SK-N-SH treated with all-trans-retinoic acid at 6 μM for 48 hours (cell line): ENCODE measurements around the gene CFAP299.

ENCODE experiments used
- ATAC-seq: fragments of 200-7000 bp; cut with Tn5 transposase; 3 replicates; pipeline ENCODE4 v1.9.1; 2020; ENCODE audit warnings: mild to moderate bottlenecking, moderate library complexity
- ARNTL ChIP-seq: fragments of 450-650 bp; formaldehyde crosslinking; IDR thresholded peaks from 2 replicates; pipeline ENCODE4 v1.5.0; 2020; ENCODE audit warnings: low read depth, mild to moderate bottlenecking, moderate library complexity, borderline replicate concordance
- BACH2 ChIP-seq: fragments of 250-450 bp; sonication (Bioruptor Pico); IDR thresholded peaks from 2 replicates; pipeline ENCODE4 v1.9.0; 2021; ENCODE audit warnings: mild to moderate bottlenecking, borderline replicate concordance
- CREB5 ChIP-seq: fragments of 250-450 bp; sonication (Bioruptor Pico); IDR thresholded peaks from 2 replicates; pipeline ENCODE4 v1.5.1; 2020; ENCODE audit warnings: low read depth, mild to moderate bottlenecking, moderate library complexity
- CSDC2 ChIP-seq: fragments of 250-450 bp; sonication (Bioruptor Pico); IDR thresholded peaks from 2 replicates; pipeline ENCODE4 v1.5.0; 2020; ENCODE audit warnings: mild to moderate bottlenecking, moderate library complexity
- CSRNP3 ChIP-seq: fragments of 250-450 bp; sonication (Bioruptor Pico); IDR thresholded peaks from 2 replicates; pipeline ENCODE4 v1.5.1; 2021; ENCODE audit warnings: mild to moderate bottlenecking, moderate library complexity
- ESRRG ChIP-seq: fragments of 250-450 bp; sonication (Bioruptor Pico); IDR thresholded peaks from 2 replicates; pipeline ENCODE4 v1.6.1; 2021; ENCODE audit warnings: mild to moderate bottlenecking
- ISL1 ChIP-seq: fragments of 250-450 bp; sonication (Bioruptor Pico); IDR thresholded peaks from 2 replicates; pipeline ENCODE4 v2.1.2; 2022; ENCODE audit warnings: mild to moderate bottlenecking, moderate library complexity
- OSR1 ChIP-seq: fragments of 250-450 bp; sonication (Bioruptor Pico); IDR thresholded peaks from 2 replicates; pipeline ENCODE4 v1.8.0; 2022; ENCODE audit warnings: moderate library complexity, mild to moderate bottlenecking, inconsistent platforms
- PATZ1 ChIP-seq: fragments of 250-450 bp; sonication (Bioruptor Pico); IDR thresholded peaks from 2 replicates; pipeline ENCODE4 v1.8.0; 2020; ENCODE audit warnings: mild to moderate bottlenecking, moderate library complexity, borderline replicate concordance
- POU6F1 ChIP-seq: fragments of 250-450 bp; sonication (Bioruptor Pico); IDR thresholded peaks from 2 replicates; pipeline ENCODE4 v1.8.0; 2021; ENCODE audit warnings: low read depth, mild to moderate bottlenecking, moderate library complexity, borderline replicate concordance
- PPARA ChIP-seq: fragments of 250-450 bp; sonication (Bioruptor Pico); IDR thresholded peaks from 2 replicates; pipeline ENCODE4 v1.5.0; 2020; ENCODE audit warnings: mild to moderate bottlenecking, borderline replicate concordance
- RARB ChIP-seq: fragments of 250-450 bp; sonication (Bioruptor Pico); IDR thresholded peaks from 2 replicates; pipeline ENCODE4 v1.8.0; 2021; ENCODE audit warnings: mild to moderate bottlenecking, moderate library complexity
- SNAI2 ChIP-seq: fragments of 250-450 bp; sonication (Bioruptor Pico); IDR thresholded peaks from 2 replicates; pipeline ENCODE4 v1.5.0; 2020; ENCODE audit warnings: mild to moderate bottlenecking, moderate library complexity
- TCF4 ChIP-seq: fragments of 250-450 bp; sonication (Bioruptor Pico); IDR thresholded peaks from 2 replicates; pipeline ENCODE4 v1.8.0; 2021; ENCODE audit warnings: mild to moderate bottlenecking, moderate library complexity, borderline replicate concordance
- TOX ChIP-seq: fragments of 250-450 bp; sonication (Bioruptor Pico); IDR thresholded peaks from 2 replicates; pipeline ENCODE4 v1.8.0; 2021; ENCODE audit warnings: mild to moderate bottlenecking, moderate library complexity, borderline replicate concordance
- TSHZ2 ChIP-seq: fragments of 250-450 bp; sonication (Bioruptor Pico); IDR thresholded peaks from 2 replicates; pipeline ENCODE4 v1.5.0; 2020; ENCODE audit warnings: mild to moderate bottlenecking, moderate library complexity
- ZFP3 ChIP-seq: fragments of 250-450 bp; sonication (Bioruptor Pico); IDR thresholded peaks from 2 replicates; pipeline ENCODE4 v1.5.0; 2020; ENCODE audit warnings: mild to moderate bottlenecking, moderate library complexity
- ZNF565 ChIP-seq: fragments of 450-650 bp; formaldehyde crosslinking; conservative IDR thresholded peaks from 2 replicates; pipeline ENCODE4 v1.5.0; 2020; ENCODE audit warnings: low read depth, mild to moderate bottlenecking, moderate library complexity
- ZNF70 ChIP-seq: fragments of 450-650 bp; formaldehyde crosslinking; IDR thresholded peaks from 2 replicates; pipeline ENCODE4 v1.5.0; 2020; ENCODE audit warnings: mild to moderate bottlenecking, moderate library complexity

The CFAP299 gene

GRCh38 chr4:80331693-80332092 lies 3.8 kb upstream of the CFAP299 start (continued):
- TF ChIP-seq POU6F1 (CRISPR knock-in tag), result no peak

- no peak for TF ChIP-seq OSR1 (CRISPR knock-in tag)
- TF ChIP-seq ZNF565 (CRISPR knock-in tag), result no peak
- no peak for TF ChIP-seq PPARA
- no peak for TF ChIP-seq BACH2
- TF ChIP-seq CSRNP3 (CRISPR knock-in tag), result no peak
- TF ChIP-seq SNAI2, result no peak
- ATAC-seq, result no peak
These were observed 2.4 kb upstream of the CFAP299 start for GRCh38 chr4:80333121-80333520.

- ATAC-seq, result no peak
- TF ChIP-seq TSHZ2, result no peak
- TF ChIP-seq PPARA, result no peak
- no peak for TF ChIP-seq ARNTL (CRISPR knock-in tag)
- no peak for TF ChIP-seq ZNF70
- no peak for TF ChIP-seq TCF4 (CRISPR knock-in tag)
- no peak for TF ChIP-seq ZNF565 (CRISPR knock-in tag)
- TF ChIP-seq ESRRG (CRISPR knock-in tag), result no peak
- no peak for TF ChIP-seq CREB5 (CRISPR knock-in tag)
- no peak for TF ChIP-seq CSDC2
- no peak for TF ChIP-seq CSRNP3 (CRISPR knock-in tag)
- TF ChIP-seq TOX (CRISPR knock-in tag), result no peak
- TF ChIP-seq PATZ1 (CRISPR knock-in tag), result no peak
- TF ChIP-seq OSR1 (CRISPR knock-in tag), result no peak
- no peak for TF ChIP-seq ZFP3 (CRISPR knock-in tag)
- TF ChIP-seq RARB (CRISPR knock-in tag), result no peak
- no peak for TF ChIP-seq ISL1
- no peak for TF ChIP-seq SNAI2
These were observed 962 bp upstream of the CFAP299 start for GRCh38 chr4:80334568-80334967.

- ATAC-seq, result no peak
- TF ChIP-seq CSDC2, result no peak
- TF ChIP-seq RARB (CRISPR knock-in tag), result no peak
- no peak for TF ChIP-seq ZFP3 (CRISPR knock-in tag)
- TF ChIP-seq TSHZ2, result no peak
- no peak for TF ChIP-seq CREB5 (CRISPR knock-in tag)
- no peak for TF ChIP-seq CSRNP3 (CRISPR knock-in tag)
- no peak for TF ChIP-seq ARNTL (CRISPR knock-in tag)
- TF ChIP-seq OSR1 (CRISPR knock-in tag), result no peak
- no peak for TF ChIP-seq BACH2
These were observed 340 bp upstream of the CFAP299 start for GRCh38 chr4:80335226-80335553.
